HCT116 (cell line): Measurements from ENCODE around the gene C16orf78.

ENCODE experiments used
- EGR1 ChIP-seq: IDR thresholded peaks from 2 replicates; pipeline ENCODE4 v1.6.1; 2012; ENCODE audit warnings: low read depth
- JUND ChIP-seq: IDR thresholded peaks from 2 replicates; pipeline ENCODE4 v1.6.1; 2012
- TF ChIP-seq, protein P1 (sequence below), 3 experiments: fragments of 200-600 bp in 1 of 3; sonication (generic) in 1 of 3; IDR thresholded peaks in 2 of 3; conservative IDR thresholded peaks in 1 of 3; 2 replicates each; pipeline ENCODE4 v1.5.1; 2012 to 2017; ENCODE audit warnings: low read depth in 2 of 3, low read length in 2 of 3, antibody characterized with exemption in 1 of 3, borderline replicate concordance in 1 of 3, control low read depth in 1 of 3, mild to moderate bottlenecking in 1 of 3, mixed read lengths in 1 of 3, mixed run types in 1 of 3, moderate library complexity in 1 of 3; ENCODE audit not compliant: insufficient read depth in 1 of 3

DNA sequence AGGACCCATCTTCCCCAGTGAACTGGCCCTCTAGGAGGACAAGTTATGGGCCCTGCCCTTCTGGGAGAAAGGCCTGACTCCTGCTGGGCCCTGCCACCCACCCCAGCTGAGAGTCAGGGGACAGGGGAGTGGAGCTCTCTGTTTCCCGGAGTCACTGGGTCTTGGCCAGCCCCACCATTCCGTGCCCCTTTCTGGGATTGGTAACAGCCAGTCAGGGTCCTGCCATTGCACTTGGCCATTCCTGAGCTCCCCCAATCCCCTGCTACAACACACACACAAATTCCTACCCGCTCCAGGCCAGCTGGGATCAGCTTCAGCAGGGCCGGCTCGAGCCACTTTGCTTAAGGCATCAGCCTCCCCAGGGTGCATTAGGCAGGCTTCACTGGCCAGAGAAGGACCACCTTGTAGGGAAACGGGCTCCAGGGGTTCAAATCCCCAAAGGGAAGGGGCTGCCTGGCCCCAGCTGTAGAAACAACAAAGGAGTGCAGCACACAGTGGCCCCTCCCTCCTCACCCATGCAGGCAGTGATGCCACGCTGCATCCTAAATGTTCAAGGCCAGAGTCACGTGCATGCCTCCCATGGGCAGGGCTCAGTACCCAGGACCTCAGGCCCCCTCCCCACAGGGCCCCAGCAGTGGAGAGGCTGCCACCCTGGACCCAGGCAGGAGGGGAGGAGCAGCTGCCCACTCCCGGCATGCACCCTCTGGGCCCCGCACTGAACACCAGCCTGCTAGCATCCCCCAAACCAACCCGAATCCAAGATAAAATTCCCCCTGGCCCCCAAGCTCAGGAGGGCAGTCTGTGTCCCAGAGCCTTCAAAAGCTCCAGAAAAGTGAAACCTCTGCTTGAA, 37.7 kb downstream of the C16orf78 start:
- TF ChIP-seq EGR1 (no peak), JUND (no peak)
- TF ChIP-seq, protein P1, sequence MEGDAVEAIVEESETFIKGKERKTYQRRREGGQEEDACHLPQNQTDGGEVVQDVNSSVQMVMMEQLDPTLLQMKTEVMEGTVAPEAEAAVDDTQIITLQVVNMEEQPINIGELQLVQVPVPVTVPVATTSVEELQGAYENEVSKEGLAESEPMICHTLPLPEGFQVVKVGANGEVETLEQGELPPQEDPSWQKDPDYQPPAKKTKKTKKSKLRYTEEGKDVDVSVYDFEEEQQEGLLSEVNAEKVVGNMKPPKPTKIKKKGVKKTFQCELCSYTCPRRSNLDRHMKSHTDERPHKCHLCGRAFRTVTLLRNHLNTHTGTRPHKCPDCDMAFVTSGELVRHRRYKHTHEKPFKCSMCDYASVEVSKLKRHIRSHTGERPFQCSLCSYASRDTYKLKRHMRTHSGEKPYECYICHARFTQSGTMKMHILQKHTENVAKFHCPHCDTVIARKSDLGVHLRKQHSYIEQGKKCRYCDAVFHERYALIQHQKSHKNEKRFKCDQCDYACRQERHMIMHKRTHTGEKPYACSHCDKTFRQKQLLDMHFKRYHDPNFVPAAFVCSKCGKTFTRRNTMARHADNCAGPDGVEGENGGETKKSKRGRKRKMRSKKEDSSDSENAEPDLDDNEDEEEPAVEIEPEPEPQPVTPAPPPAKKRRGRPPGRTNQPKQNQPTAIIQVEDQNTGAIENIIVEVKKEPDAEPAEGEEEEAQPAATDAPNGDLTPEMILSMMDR (IDR thresholded peaks at IDR 0.05 in 2 of 3, conservative IDR thresholded peaks at IDR 0.05 in 1 of 3; ENCODE audit: borderline replicate concordance in 1 of 3, insufficient read depth in 1 of 3, low read depth in 2 of 3, low read length in 2 of 3), result no peak
